Fibroblast of the aortic adventitia (primary cell): Measurements from ENCODE around the gene ANKRD2. TPM values are rescaled to one million over a fixed set of nuclear protein-coding genes. Genes with fewer than 3 reads are reported as not detected.
"Not testable (repeated sequence)": the region's sequence is repeated elsewhere in the genome, so short reads cannot be mapped to it uniquely, and the experiment has no call there.

Source experiments
- DNase-seq: peaks from one replicate; pipeline ENCODE4 v3.0.0-alpha.2; 2010; ENCODE audit warnings: low read depth
- H3K4me3 ChIP-seq: 2 replicates; pipeline ENCODE4 v1.5.1; 2011; ENCODE audit warnings: low read depth, mild to moderate bottlenecking, control low read depth, low read length, moderate library complexity
- CTCF ChIP-seq: IDR thresholded peaks from 2 replicates; pipeline ENCODE4 v1.5.1; 2011; ENCODE audit warnings: mild to moderate bottlenecking, low read length, control low read depth, inconsistent platforms; ENCODE audit not compliant: insufficient read depth
- total RNA-seq: library from RNA; depleted of rRNA; stranded (reverse); fragments of >200 nt; gene quantifications from 2 replicates; pipeline ENCODE4 v1.2.3, GENCODE V29; 2012; ENCODE audit warnings: low replicate concordance

The ANKRD2 gene
- total RNA-seq, 1 donor: 0.27 TPM

- not testable (repeated sequence) for DNase-seq, H3K4me3 ChIP-seq
Observed at GRCh38 chr10:97561386-97562077, 11.0 kb upstream of the ANKRD2 start.

- H3K4me3 ChIP-seq, DNase-seq: not testable (repeated sequence)
Observed at GRCh38 chr10:97562329-97562728, 10.2 kb upstream of the ANKRD2 start.

GRCh38 chr10:97563337-97563736, 9.2 kb upstream of the ANKRD2 start:
- DNase-seq: no peak
- TF ChIP-seq CTCF: no peak
- no peak overlapping the region for H3K4me3 ChIP-seq

- DNase-seq: no peak
- no peak for TF ChIP-seq CTCF
- H3K4me3 ChIP-seq: no peak overlapping the region
Observed at GRCh38 chr10:97564776-97565175, 7.8 kb upstream of the ANKRD2 start.

GRCh38 chr10:97566336-97566996, 6.1 kb upstream of the ANKRD2 start:
- TF ChIP-seq CTCF: no peak
- DNase-seq: no peak
- H3K4me3 ChIP-seq: no peak overlapping the region

- TF ChIP-seq CTCF: no peak
- no peak overlapping the region for H3K4me3 ChIP-seq
- no peak for DNase-seq
Observed at GRCh38 chr10:97567891-97568290, 4.7 kb upstream of the ANKRD2 start.

- TF ChIP-seq CTCF: no peak
- DNase-seq: no peak
- no peak overlapping the region for H3K4me3 ChIP-seq
Observed at GRCh38 chr10:97570146-97570788, 2.3 kb upstream of the ANKRD2 start.
